Thymus (tissue), 11 donors: ENCODE measurements around the gene ZNF526. TPM values are rescaled to one million over a fixed set of nuclear protein-coding genes. Genes with fewer than 3 reads are reported as not detected.

Experiments
- DNase-seq, 9 donors: peaks; one replicate each; pipeline ENCODE4 v3.0.0-alpha.2; 2013; ENCODE audit warnings: low spot score in 9 of 9, low read depth in 6 of 9, missing footprints in 1 of 9
- H3K27ac ChIP-seq, 2 donors: one replicate each; pipeline ENCODE4 v1.5.1; 2013; ENCODE audit warnings: control low read depth in 1 of 2, low read depth in 1 of 2, low read length in 1 of 2, mild to moderate bottlenecking in 1 of 2, moderate library complexity in 1 of 2
- H3K27me3 ChIP-seq, 2 donors: one replicate each; pipeline ENCODE4 v1.5.1; 2013; ENCODE audit warnings: low read length in 1 of 2; ENCODE audit not compliant: control insufficient read depth in 2 of 2, insufficient read depth in 1 of 2
- H3K36me3 ChIP-seq, 2 donors: one replicate each; pipeline ENCODE4 v1.5.1; 2013; ENCODE audit warnings: low read length in 1 of 2, mild to moderate bottlenecking in 1 of 2, moderate library complexity in 1 of 2; ENCODE audit not compliant: control insufficient read depth in 2 of 2, insufficient read depth in 2 of 2
- H3K4me1 ChIP-seq, 2 donors: one replicate each; pipeline ENCODE4 v1.5.1; 2013; ENCODE audit warnings: low read length in 2 of 2; ENCODE audit not compliant: control insufficient read depth in 2 of 2, insufficient read depth in 2 of 2
- H3K4me3 ChIP-seq, 2 donors: one replicate each; pipeline ENCODE4 v1.5.1; 2013; ENCODE audit warnings: low read length in 2 of 2, control low read depth in 1 of 2, mild to moderate bottlenecking in 1 of 2
- H3K9me3 ChIP-seq, 2 donors: one replicate each; pipeline ENCODE4 v1.5.1; 2013; ENCODE audit warnings: low read length in 1 of 2, mild to moderate bottlenecking in 1 of 2; ENCODE audit not compliant: control insufficient read depth in 2 of 2, insufficient read depth in 1 of 2
- WGBS: extraction: QIAGEN DNeasy Blood & Tissue Kit; methylation state at CpG from one replicate; pipeline ENCODE4 v1.1.7; 2013; 5-methylcytosine and 5-hydroxymethylcytosine counted together
- polyA plus RNA-seq: library from polyadenylated mRNA; stranded (reverse); fragments of 200-250 nt; gene quantifications from one replicate; pipeline ENCODE4 v1.2.3, GENCODE V29; 2013
- total RNA-seq: library from RNA; stranded (reverse); fragments of 120-200 nt; gene quantifications from one replicate; pipeline ENCODE4 v1.2.4, GENCODE V29; 2013
- donor health status: healthy.

The ZNF526 gene
- total and polyA plus RNA-seq, 2 donors: 3.6 to 4.1 TPM

DNA sequence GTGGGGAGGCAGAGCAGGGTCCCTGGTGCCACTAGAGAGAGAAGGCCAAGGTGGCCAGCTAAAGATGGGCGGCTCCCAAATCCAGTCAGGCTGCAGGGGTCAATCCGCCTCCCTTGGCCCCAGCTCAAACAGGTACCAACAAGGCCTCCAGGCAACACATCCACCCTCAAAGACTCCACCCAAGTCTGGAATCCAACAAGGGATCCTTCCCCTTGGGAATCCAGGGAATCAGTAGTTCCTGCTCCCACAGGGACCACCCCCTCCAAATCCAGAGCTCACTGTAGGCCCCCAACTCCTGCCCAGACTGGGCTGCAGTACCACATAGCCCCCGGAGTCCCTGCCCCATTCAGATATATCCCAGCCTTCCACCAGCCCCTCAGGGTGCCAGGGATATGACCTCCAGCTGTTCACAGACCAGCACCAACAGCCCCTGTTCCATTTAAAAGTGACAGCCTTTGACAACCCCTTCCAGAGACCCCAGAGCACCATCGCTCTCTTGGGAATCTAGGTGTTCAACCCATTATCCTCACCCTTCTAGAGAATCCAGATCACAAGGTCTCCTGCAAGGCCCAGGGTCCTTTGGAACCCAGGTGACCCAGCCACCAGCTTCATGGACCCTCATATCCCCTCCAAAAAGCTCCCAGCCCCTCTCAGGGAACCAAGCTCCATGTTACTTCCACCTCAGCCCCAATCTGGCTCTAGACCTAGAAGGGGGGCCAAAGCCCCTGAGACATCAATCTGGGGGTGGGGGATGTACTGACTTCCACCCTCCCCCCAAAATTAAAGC lies 31.7 kb downstream of the ZNF526 start:
- peaks cover 7 to 15% of the 10 kb centered on the region in 2 donors for H3K27me3 ChIP-seq
- 97% methylated on average over 4 of the region's 4 CpGs for WGBS

DNA sequence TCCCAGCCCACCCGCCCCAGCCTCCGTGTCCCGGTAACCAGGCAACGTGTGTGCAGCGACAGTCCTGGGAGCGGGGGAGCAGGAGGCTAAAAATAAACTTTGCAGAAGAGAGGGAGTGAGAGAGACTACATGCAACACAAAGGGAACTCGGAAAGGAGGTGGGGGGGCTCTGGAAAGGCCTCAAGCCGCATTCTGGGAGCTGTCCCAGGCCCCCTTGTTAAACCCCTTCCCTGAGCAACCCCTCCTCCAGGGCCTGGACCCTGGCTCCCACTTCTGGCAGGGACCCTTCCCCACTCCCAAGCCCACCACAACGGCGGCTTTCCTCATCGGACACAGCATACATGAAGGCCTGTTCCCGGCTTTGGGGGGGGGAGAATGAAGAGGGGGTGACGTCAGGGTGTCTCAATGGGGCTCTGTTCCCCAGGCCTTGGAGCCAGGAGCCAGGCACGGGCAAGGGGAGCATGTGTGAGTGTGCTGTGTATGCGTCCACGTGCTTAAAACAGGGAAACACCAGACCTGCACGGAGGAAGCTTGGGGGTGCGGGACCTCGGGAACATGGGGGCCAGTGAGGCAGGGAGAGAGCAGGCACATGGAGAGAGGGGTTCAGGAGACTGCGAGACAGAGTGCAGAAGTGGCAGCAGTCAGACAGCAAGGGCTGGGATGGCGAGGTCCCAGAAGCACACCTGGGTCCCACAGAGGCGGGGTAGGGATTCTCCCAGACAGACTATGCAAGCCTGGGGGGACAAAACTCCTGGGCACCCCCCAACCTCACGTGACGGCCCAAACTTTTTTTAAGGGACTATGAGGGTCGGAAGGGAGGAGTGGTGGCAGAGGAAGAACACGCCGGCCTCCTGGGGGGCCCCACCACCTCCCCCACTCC lies 32.5 kb downstream of the ZNF526 start:
- no peaks in the 10 kb centered on the region for H3K9me3 ChIP-seq
- peak overlapping the region; percentile 62 to 76 for H3K27ac ChIP-seq
- 7% methylated on average over 27 of the region's 27 CpGs for WGBS
- peak overlapping the region; percentile 78 to 92 for H3K4me3 ChIP-seq
- H3K27me3 ChIP-seq: peaks cover 7 to 22% of the 10 kb centered on the region in 2 donors
- no peak for DNase-seq
- peaks cover 13 to 19% of the 10 kb centered on the region in 2 donors for H3K36me3 ChIP-seq
- peaks cover 27 to 49% of the 10 kb centered on the region in 2 donors for H3K4me1 ChIP-seq

More for the DNA sequence above, 31.7 kb downstream of the ZNF526 start:
- no peak for DNase-seq
- peak overlapping the region; percentile 20 to 78 for H3K4me3 ChIP-seq
- peaks cover 27 to 55% of the 10 kb centered on the region in 2 donors for H3K4me1 ChIP-seq
- no peaks in the 10 kb centered on the region for H3K9me3 ChIP-seq
- peak overlapping the region in 1 of 2 donors; percentile 60 for H3K27ac ChIP-seq
- peaks cover 13 to 19% of the 10 kb centered on the region in 2 donors for H3K36me3 ChIP-seq

DNA sequence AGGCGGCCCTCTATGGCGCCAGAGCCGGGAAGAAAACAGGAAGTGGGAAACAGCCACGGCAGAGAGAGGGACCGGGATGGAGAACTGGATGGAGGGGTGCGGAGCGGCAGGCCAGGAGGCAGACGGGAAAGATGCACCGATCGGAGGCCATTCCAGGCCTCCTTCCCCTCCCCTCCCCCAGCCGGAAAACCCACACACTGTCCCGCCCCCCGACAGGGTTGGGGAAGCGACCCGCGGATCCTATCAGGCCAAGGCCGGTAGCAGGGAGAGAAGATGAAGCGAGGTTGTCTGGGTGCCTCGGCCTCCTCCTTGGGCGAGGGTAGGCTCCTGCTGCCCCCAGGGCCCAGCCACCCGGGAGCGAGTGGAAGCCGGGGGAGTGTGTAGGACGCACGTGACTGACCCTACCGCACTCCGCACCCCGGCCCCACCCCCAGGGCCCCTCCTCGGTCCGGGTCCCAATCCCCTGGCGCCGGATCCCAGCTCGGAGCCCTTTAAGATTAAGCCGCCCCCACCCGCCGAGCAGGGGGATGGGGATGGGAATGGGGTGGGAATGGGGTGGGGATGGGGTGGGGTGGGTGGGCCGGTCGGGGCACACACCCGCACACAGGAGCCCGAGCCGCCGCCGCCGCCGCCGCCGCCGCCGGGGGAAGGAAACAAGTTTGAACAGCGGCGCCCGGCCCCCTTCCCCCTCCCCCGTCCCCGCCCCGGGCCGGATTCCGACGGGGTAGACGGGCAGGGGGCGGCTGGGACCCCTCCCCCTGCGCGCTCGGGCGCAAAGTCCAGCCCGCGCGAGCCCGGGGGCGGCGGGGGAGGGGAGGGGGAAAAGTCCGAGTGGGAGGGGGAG lies 33.4 kb downstream of the ZNF526 start:
- DNase-seq: peak in 2 of 9 donors; percentile 44 to 53
- peaks cover 7 to 22% of the 10 kb centered on the region in 2 donors for H3K27me3 ChIP-seq
- H3K27ac ChIP-seq: peak overlapping the region; percentile 96
- peaks cover 27 to 49% of the 10 kb centered on the region in 2 donors for H3K4me1 ChIP-seq
- peaks cover 12 to 18% of the 10 kb centered on the region in 2 donors for H3K36me3 ChIP-seq
- peak overlapping the region; percentile 78 to 92 for H3K4me3 ChIP-seq
- under 1% methylated on average over 70 of the region's 71 CpGs for WGBS
- H3K9me3 ChIP-seq: no peaks in the 10 kb centered on the region

DNA sequence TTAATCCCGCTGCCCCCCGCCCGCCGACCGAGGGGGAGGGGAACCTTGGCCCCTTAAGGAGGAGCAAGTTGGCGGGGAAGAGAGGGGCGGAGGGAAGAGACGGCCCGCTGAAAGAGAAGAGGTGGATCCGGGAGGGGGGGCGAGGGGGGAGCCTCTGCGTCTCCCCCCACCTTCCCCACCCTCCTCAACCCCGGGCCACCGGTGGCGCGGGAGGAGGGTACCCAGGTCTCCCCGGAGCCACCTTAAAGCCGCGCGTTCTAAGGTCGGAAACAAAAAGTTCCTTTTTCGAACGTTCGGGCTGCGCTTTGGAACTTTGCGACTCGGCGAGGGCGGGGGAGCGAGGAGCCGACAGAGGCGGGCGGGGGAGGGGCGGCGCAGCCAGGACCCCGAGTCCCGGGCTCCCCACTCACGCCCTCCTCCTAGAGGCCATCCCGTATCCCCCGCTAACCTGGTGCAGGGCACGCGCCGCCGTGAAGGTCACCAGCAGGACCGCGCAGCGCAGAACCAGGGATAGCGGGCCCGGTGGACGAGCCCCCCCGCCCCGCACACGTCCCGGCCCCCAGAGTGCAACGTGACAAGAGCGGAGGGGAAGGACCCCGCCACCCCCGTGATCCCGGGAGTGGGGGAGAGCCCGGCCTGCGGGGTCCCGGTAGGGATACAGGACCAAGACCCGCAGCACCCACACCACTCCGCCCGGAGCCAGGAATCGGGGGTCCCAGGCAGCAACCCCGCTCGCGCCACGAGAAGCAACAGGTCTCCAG lies 34.2 kb downstream of the ZNF526 start:
- peak in 7 of 9 donors; percentile 66 to 96 (median 85) for DNase-seq

DNA sequence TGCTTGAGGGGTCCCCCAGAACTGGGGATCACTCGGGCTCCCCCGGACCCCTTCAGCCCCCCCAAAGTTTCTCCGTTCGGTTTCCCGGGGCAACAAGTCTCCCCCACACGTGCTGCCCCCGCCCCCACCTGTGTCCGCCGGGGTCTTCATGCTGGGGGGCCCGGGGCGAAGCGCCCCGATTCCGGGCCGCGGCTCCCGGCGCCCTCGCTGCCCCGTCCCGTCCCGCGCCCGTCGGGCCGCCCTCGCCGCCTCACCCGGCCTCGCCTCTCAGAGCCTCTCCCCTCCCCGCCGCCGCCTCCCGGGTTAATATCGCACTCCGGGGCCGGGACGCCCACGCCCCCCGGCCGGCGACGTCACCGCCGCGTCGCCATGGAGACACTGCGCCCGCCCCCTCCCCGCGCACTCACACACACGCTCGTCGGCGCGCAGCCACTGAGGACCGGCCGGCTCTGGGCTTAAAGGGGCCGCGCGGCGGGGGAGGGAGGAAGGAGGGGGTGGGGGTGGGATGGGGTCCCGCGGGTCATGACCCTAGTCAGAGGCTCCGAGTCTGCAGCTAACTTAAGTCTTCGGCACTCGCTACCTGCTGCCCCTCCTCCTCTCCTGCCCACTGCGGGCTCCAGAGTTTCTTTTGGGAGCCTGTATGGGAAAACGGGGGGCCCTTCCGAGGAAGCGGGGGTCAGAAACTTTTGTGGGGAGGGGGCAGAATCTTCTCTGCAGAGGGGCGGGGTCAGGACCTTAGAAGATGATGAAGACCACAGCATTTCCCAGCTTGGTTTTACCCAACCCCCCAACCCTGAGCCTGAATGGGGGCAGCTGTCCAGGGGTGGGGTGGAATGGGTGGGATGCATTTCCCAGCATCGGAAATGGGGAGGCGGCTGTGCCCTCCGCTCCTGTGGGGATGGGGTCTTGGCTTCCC lies 35.0 kb downstream of the ZNF526 start, which contains the start of gene ERF:
Gene ERF (minus strand): TSS at position 279 of the 916 bp plus-strand sequence. CDS start 129 bp downstream, at position 150.
- peaks cover 7 to 22% of the 10 kb centered on the region in 2 donors for H3K27me3 ChIP-seq
- DNase-seq: peak in 8 of 9 donors; percentile 81 to 95 (median 89)
- peaks cover 27 to 44% of the 10 kb centered on the region in 2 donors for H3K4me1 ChIP-seq
- H3K4me3 ChIP-seq: peak within 1 kb of the TSS; percentile 78 to 92
- H3K27ac ChIP-seq: peak within 1 kb of the TSS; percentile 96
- no peaks in the 10 kb centered on the region for H3K9me3 ChIP-seq
- under 1% methylated on average over 75 of the region's 75 CpGs for WGBS
- peaks cover 0 to 3% of the 10 kb centered on the region in 2 donors for H3K36me3 ChIP-seq

More for the DNA sequence above, 34.2 kb downstream of the ZNF526 start:
- Histone ChIP-seq H3K4me1 (peaks cover 27 to 49% of the 10 kb centered on the region in 2 donors), H3K27me3 (peaks cover 7 to 22% of the 10 kb centered on the region in 2 donors), H3K4me3 (peak overlapping the region; percentile 78 to 92), H3K36me3 (peaks cover 3 to 10% of the 10 kb centered on the region in 2 donors), H3K27ac (peak overlapping the region; percentile 96), H3K9me3 (no peaks in the 10 kb centered on the region)
- under 1% methylated on average over 68 of the region's 70 CpGs for WGBS

DNA sequence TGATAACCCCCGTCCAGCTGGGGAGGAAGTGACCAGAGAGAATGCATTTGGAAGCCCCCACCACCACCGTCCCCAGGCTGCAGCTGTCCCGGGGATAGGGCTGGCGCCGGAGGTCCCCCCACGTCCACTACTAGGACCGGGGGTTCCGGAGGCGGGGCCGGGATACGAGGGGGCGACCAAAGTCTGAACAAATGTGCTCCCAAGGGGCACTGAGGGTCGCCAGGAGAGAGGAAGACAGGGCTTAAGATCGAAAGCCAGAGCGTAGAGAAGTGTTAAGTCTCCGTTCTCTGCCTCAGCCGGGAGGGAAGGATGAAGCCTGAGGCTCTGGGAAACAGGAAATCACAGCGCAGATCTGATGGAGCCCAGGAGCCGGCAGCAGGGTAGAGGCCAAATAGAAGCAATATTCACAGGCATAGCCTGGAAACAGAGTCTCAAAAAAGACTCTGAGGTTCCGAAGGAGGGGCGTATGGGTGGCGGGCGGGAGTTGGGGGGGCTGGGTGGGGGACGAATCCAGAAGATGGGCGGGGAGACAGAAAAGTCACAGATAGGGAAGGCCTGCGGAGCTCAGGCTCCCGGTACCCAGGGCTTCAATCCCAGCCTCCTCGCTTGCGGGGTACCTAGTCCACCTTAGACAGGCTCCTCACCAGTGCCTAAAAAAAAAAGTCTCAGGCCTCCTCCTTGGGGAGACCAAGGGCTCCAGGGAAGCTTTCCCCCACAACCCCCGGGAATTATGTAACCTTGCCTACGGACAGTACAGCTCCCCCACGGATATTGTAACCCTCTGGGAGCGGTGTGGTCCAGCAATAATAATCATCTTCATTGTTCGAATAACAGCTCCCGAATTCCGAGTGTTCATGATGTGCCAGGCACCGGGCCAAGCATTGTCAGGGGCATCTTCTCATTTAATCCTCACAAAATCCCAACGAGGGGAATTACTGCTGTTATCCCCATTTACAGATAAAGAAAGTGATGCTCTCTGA lies 35.9 kb downstream of the ZNF526 start:
- Histone ChIP-seq H3K27ac (peak overlapping the region; percentile 36 to 66), H3K4me1 (peaks cover 26 to 35% of the 10 kb centered on the region in 2 donors), H3K36me3 (no peaks in the 10 kb centered on the region), H3K4me3 (peak overlapping the region; percentile 51 to 78), H3K27me3 (peaks cover 7 to 22% of the 10 kb centered on the region in 2 donors), H3K9me3 (no peaks in the 10 kb centered on the region)
- 18% methylated on average over 38 of the region's 38 CpGs for WGBS
- peak in 1 of 9 donors; percentile 51 for DNase-seq
